HepG2 (cell line): ENCODE measurements around the gene LRRC8D. TPM values are rescaled to one million over a fixed set of nuclear protein-coding genes. Genes with fewer than 3 reads are reported as not detected.

Experiments
- CENPX ChIP-seq: sonication (generic); formaldehyde crosslinking; IDR thresholded peaks from 2 replicates; pipeline ENCODE4 v1.9.0; 2021; ENCODE audit warnings: mild to moderate bottlenecking, missing genetic modification reagents, moderate library complexity
- HMGA1 ChIP-seq: sonication (generic); formaldehyde crosslinking; conservative IDR thresholded peaks from 2 replicates; pipeline ENCODE4 v1.4.0; 2020; ENCODE audit warnings: missing genetic modification reagents
- HNRNPLL ChIP-seq: fragments of 200-400 bp; formaldehyde crosslinking; IDR thresholded peaks from 2 replicates; pipeline ENCODE4 v1.6.1; 2017; ENCODE audit warnings: mild to moderate bottlenecking, low read depth, low read length; ENCODE audit not compliant: poor library complexity, severe bottlenecking
- KLF11 ChIP-seq: IDR thresholded peaks from 2 replicates; pipeline ENCODE4 v1.6.1; 2016; ENCODE audit warnings: missing compliant biosample characterization
- MXI1 ChIP-seq: IDR thresholded peaks from 3 replicates; pipeline ENCODE4 v1.6.1; 2012; ENCODE audit warnings: low read depth, low read length, inconsistent platforms, borderline replicate concordance
- PRMT3 ChIP-seq: sonication (generic); formaldehyde crosslinking; IDR thresholded peaks from 2 replicates; pipeline ENCODE4 v1.8.1; 2022; ENCODE audit warnings: low read depth, mild to moderate bottlenecking, moderate library complexity, missing genetic modification reagents, borderline replicate concordance
- RFXANK ChIP-seq: IDR thresholded peaks from 2 replicates; pipeline ENCODE4 v1.6.1; 2016
- SIX1 ChIP-seq: sonication (generic); formaldehyde crosslinking; IDR thresholded peaks from 2 replicates; pipeline ENCODE4 v1.4.0; 2020; ENCODE audit warnings: missing genetic modification reagents, borderline replicate concordance
- SMC3 ChIP-seq: IDR thresholded peaks from 2 replicates; pipeline ENCODE4 v1.6.1; 2011; ENCODE audit warnings: low read length, improper control_type of control experiment
- SOX6 ChIP-seq, 2 experiments: fragments of 450-650 bp in 1 of 2; sonication (generic) in 1 of 2; formaldehyde crosslinking in 1 of 2; IDR thresholded peaks; 2 replicates each; pipeline versions ENCODE4 v1.4.0 to v1.6.1; 2017 to 2020; ENCODE audit warnings: antibody characterized with exemption in 1 of 2, mild to moderate bottlenecking in 1 of 2, missing genetic modification reagents in 1 of 2
- TARDBP ChIP-seq: sonication (generic); formaldehyde crosslinking; IDR thresholded peaks from 2 replicates; pipeline ENCODE4 v1.8.0; 2022; ENCODE audit warnings: mild to moderate bottlenecking, missing genetic modification reagents
- TBL1XR1 ChIP-seq: fragments of 150-350 bp; IDR thresholded peaks from 2 replicates; pipeline ENCODE4 v1.6.1; 2014; ENCODE audit warnings: borderline replicate concordance, low read length; ENCODE audit not compliant: partially characterized antibody
- TEAD2 ChIP-seq: sonication (generic); formaldehyde crosslinking; IDR thresholded peaks from 2 replicates; pipeline ENCODE4 v1.9.0; 2021; ENCODE audit warnings: missing genetic modification reagents
- ZBTB20 ChIP-seq: sonication (generic); formaldehyde crosslinking; IDR thresholded peaks from 2 replicates; pipeline ENCODE4 v1.8.1; 2023; ENCODE audit warnings: missing genetic modification reagents, low read depth, mild to moderate bottlenecking, borderline replicate concordance
- ZBTB42 ChIP-seq: sonication (generic); formaldehyde crosslinking; IDR thresholded peaks from 2 replicates; pipeline ENCODE4 v1.5.0; 2020; ENCODE audit warnings: mild to moderate bottlenecking, missing genetic modification reagents
- ZNF160 ChIP-seq: sonication (generic); formaldehyde crosslinking; IDR thresholded peaks from 2 replicates; pipeline ENCODE4 v1.8.0; 2022; ENCODE audit warnings: mild to moderate bottlenecking, inconsistent platforms, missing genetic modification reagents
- ZNF292 ChIP-seq: sonication (generic); formaldehyde crosslinking; IDR thresholded peaks from 2 replicates; pipeline ENCODE4 v1.8.1; 2022; ENCODE audit warnings: mild to moderate bottlenecking, low read depth, missing genetic modification reagents, borderline replicate concordance
- ZNF530 ChIP-seq: sonication (generic); formaldehyde crosslinking; IDR thresholded peaks from 2 replicates; pipeline ENCODE4 v1.5.0; 2020; ENCODE audit warnings: low read depth, mild to moderate bottlenecking, missing genetic modification reagents
- ZNF562 ChIP-seq: sonication (generic); formaldehyde crosslinking; IDR thresholded peaks from 2 replicates; pipeline ENCODE4 v1.8.0; 2022; ENCODE audit warnings: missing genetic modification reagents, borderline replicate concordance
- ZNF652 ChIP-seq: IDR thresholded peaks from 2 replicates; pipeline ENCODE4 v1.6.1; 2016; ENCODE audit warnings: low read depth, borderline replicate concordance
- polyA plus RNA-seq, 8 experiments: library from polyadenylated mRNA; depleted of rRNA in 3 of 8; stranded (reverse) in 7 of 8; unstranded in 1 of 8; fragments of >200 nt; fragmentation: Illumina TruSeq in 4 of 8; extraction: Trizol in 4 of 8; gene quantifications; 2 replicates each; pipeline versions ENCODE4 v1.2.1 to v1.2.3, GENCODE V29; 2011 to 2016; ENCODE audit warnings: low read depth in 4 of 8, missing spikeins in 1 of 8, mixed read lengths in 1 of 8; ENCODE audit not compliant: insufficient read depth in 1 of 8
- total RNA-seq, 5 experiments: library from RNA; depleted of rRNA; stranded (reverse); fragments of >200 nt; fragmentation: Illumina TruSeq; extraction: Trizol; gene quantifications; 2 replicates each; pipeline ENCODE4 v1.2.3, GENCODE V29; 2016; ENCODE audit warnings: low read depth in 1 of 5
- TF ChIP-seq, protein P1 (sequence below): sonication (generic); formaldehyde crosslinking; IDR thresholded peaks from 2 replicates; pipeline ENCODE4 v1.4.0; 2020; ENCODE audit warnings: missing genetic modification reagents, borderline replicate concordance
- TF ChIP-seq, protein P2 (sequence below): sonication (generic); formaldehyde crosslinking; conservative IDR thresholded peaks from 2 replicates; pipeline ENCODE4 v1.4.0; 2020; ENCODE audit warnings: mild to moderate bottlenecking, missing genetic modification reagents, moderate library complexity
- TF ChIP-seq, protein P3 (sequence below): sonication (generic); formaldehyde crosslinking; IDR thresholded peaks from 2 replicates; pipeline ENCODE4 v1.5.0; 2020; ENCODE audit warnings: missing genetic modification reagents

The LRRC8D gene
- total and polyA plus RNA-seq, 2 of the 13 experiments (the other 11 are each of a cell fraction or from before 2014, with no cell fraction given) = 29.9 to 45.5 TPM

GRCh38 chr1:89928506-89928905, 107.7 kb downstream of the LRRC8D start (continued):
- TF ChIP-seq, protein P1, sequence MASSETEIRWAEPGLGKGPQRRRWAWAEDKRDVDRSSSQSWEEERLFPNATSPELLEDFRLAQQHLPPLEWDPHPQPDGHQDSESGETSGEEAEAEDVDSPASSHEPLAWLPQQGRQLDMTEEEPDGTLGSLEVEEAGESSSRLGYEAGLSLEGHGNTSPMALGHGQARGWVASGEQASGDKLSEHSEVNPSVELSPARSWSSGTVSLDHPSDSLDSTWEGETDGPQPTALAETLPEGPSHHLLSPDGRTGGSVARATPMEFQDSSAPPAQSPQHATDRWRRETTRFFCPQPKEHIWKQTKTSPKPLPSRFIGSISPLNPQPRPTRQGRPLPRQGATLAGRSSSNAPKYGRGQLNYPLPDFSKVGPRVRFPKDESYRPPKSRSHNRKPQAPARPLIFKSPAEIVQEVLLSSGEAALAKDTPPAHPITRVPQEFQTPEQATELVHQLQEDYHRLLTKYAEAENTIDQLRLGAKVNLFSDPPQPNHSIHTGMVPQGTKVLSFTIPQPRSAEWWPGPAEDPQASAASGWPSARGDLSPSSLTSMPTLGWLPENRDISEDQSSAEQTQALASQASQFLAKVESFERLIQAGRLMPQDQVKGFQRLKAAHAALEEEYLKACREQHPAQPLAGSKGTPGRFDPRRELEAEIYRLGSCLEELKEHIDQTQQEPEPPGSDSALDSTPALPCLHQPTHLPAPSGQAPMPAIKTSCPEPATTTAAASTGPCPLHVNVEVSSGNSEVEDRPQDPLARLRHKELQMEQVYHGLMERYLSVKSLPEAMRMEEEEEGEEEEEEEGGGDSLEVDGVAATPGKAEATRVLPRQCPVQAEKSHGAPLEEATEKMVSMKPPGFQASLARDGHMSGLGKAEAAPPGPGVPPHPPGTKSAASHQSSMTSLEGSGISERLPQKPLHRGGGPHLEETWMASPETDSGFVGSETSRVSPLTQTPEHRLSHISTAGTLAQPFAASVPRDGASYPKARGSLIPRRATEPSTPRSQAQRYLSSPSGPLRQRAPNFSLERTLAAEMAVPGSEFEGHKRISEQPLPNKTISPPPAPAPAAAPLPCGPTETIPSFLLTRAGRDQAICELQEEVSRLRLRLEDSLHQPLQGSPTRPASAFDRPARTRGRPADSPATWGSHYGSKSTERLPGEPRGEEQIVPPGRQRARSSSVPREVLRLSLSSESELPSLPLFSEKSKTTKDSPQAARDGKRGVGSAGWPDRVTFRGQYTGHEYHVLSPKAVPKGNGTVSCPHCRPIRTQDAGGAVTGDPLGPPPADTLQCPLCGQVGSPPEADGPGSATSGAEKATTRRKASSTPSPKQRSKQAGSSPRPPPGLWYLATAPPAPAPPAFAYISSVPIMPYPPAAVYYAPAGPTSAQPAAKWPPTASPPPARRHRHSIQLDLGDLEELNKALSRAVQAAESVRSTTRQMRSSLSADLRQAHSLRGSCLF (CRISPR knock-in tag) = no peak
- no peak for TF ChIP-seq HMGA1 (CRISPR knock-in tag)
- TF ChIP-seq HNRNPLL = no peak
- TF ChIP-seq ZNF160 (CRISPR knock-in tag) = no peak
- TF ChIP-seq TEAD2 = no peak
- no peak for TF ChIP-seq TARDBP (CRISPR knock-in tag)
- no peak for TF ChIP-seq ZBTB42 (CRISPR knock-in tag)
- TF ChIP-seq MXI1 = peak; percentile 48; the same call in 1 of the 3 replicates
- TF ChIP-seq, protein P2, sequence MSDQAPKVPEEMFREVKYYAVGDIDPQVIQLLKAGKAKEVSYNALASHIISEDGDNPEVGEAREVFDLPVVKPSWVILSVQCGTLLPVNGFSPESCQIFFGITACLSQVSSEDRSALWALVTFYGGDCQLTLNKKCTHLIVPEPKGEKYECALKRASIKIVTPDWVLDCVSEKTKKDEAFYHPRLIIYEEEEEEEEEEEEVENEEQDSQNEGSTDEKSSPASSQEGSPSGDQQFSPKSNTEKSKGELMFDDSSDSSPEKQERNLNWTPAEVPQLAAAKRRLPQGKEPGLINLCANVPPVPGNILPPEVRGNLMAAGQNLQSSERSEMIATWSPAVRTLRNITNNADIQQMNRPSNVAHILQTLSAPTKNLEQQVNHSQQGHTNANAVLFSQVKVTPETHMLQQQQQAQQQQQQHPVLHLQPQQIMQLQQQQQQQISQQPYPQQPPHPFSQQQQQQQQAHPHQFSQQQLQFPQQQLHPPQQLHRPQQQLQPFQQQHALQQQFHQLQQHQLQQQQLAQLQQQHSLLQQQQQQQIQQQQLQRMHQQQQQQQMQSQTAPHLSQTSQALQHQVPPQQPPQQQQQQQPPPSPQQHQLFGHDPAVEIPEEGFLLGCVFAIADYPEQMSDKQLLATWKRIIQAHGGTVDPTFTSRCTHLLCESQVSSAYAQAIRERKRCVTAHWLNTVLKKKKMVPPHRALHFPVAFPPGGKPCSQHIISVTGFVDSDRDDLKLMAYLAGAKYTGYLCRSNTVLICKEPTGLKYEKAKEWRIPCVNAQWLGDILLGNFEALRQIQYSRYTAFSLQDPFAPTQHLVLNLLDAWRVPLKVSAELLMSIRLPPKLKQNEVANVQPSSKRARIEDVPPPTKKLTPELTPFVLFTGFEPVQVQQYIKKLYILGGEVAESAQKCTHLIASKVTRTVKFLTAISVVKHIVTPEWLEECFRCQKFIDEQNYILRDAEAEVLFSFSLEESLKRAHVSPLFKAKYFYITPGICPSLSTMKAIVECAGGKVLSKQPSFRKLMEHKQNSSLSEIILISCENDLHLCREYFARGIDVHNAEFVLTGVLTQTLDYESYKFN (CRISPR knock-in tag) = peak; percentile 91
- no peak for TF ChIP-seq ZBTB20
- TF ChIP-seq CENPX = no peak
- no peak for TF ChIP-seq PRMT3 (CRISPR knock-in tag)
- TF ChIP-seq SIX1 (CRISPR knock-in tag) = peak; percentile 17; the same call in 1 of the 2 replicates
- TF ChIP-seq, protein P3, sequence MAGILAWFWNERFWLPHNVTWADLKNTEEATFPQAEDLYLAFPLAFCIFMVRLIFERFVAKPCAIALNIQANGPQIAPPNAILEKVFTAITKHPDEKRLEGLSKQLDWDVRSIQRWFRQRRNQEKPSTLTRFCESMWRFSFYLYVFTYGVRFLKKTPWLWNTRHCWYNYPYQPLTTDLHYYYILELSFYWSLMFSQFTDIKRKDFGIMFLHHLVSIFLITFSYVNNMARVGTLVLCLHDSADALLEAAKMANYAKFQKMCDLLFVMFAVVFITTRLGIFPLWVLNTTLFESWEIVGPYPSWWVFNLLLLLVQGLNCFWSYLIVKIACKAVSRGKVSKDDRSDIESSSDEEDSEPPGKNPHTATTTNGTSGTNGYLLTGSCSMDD (CRISPR knock-in tag) = no peak
- no peak for TF ChIP-seq ZNF530
- no peak for TF ChIP-seq TBL1XR1
- TF ChIP-seq RFXANK (CRISPR knock-in tag) = no peak
- TF ChIP-seq SOX6 (IDR thresholded peaks at IDR 0.05) = no peak
- peak; percentile 82 for TF ChIP-seq SOX6 (CRISPR knock-in tag; IDR thresholded peaks at IDR 0.05)
- no peak for TF ChIP-seq ZNF562
- TF ChIP-seq KLF11 (CRISPR knock-in tag) = no peak
- TF ChIP-seq SMC3 = no peak
- 0 out of 2 replicates have a peak, but pooled peaks have one; percentile 28 for TF ChIP-seq ZNF652 (CRISPR knock-in tag)
- peak; percentile 93; the same call in 1 of the 2 replicates for TF ChIP-seq ZNF292 (CRISPR knock-in tag)
